Neutrophil (primary cell): ENCODE data around the gene ZNF148.

Experiments
- H3K27ac ChIP-seq: fragments of 200-600 bp; sonication (generic); 2 replicates; pipeline ENCODE4 v1.5.1; 2016; ENCODE audit warnings: mild to moderate bottlenecking, moderate library complexity
- H3K27me3 ChIP-seq: fragments of 200-600 bp; sonication (generic); 2 replicates; pipeline ENCODE4 v1.6.0; 2016; ENCODE audit warnings: mild to moderate bottlenecking
- H3K36me3 ChIP-seq: fragments of 200-600 bp; sonication (generic); 2 replicates; pipeline ENCODE4 v1.5.1; 2017
- H3K4me1 ChIP-seq, 2 experiments: fragments of 200-600 bp in 1 of 2; sonication (generic) in 1 of 2; 1 replicate in 1 of 2; 2 replicates in 1 of 2; pipeline versions ENCODE4 v1.5.1 to v1.6.1; 2013 to 2016; ENCODE audit warnings: low read depth in 1 of 2, low read length in 1 of 2, mild to moderate bottlenecking in 1 of 2, moderate library complexity in 1 of 2; ENCODE audit not compliant: control insufficient read depth in 1 of 2, insufficient read depth in 1 of 2
- H3K4me3 ChIP-seq, 2 experiments: fragments of 200-600 bp in 1 of 2; sonication (generic) in 1 of 2; 1 replicate in 1 of 2; 2 replicates in 1 of 2; pipeline ENCODE4 v1.5.1; 2013 to 2016; ENCODE audit warnings: low read depth in 1 of 2, low read length in 1 of 2, mild to moderate bottlenecking in 1 of 2, moderate library complexity in 1 of 2
- H3K9me3 ChIP-seq: fragments of 200-600 bp; sonication (generic); 2 replicates; pipeline ENCODE4 v1.5.1; 2016
- TF ChIP-seq, protein P1 (sequence below): fragments of 200-600 bp; sonication (generic); IDR thresholded peaks from 2 replicates; pipeline ENCODE4 v1.5.1; 2016; ENCODE audit warnings: antibody characterized with exemption

The ZNF148 gene

DNA sequence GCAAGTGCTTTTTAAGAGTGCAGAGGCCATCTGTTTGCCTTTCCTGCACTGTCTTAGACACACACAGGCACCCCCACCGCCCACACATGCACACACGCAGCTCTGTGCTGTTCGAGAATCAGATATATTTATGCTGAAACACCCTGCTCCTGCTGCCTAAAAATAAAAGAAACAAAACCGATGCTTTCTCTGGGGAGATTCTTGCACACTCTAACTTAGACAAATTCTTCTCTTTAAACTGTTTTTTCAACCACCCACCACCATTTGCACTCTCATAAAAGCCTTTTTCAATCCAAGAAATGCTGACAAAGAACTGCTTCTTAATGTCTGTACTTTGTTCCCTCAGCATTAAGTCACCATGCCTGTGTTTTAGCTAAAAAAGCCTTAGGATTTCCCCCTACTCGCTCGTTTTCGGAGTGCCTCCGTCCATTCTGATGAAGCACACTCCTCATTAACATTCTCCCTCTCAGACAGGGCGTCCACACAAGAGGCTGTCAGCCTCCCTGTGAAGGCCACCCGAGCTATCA is 188.8 kb downstream of the ZNF148 start:
- no peak overlapping the region for H3K4me3 ChIP-seq

DNA sequence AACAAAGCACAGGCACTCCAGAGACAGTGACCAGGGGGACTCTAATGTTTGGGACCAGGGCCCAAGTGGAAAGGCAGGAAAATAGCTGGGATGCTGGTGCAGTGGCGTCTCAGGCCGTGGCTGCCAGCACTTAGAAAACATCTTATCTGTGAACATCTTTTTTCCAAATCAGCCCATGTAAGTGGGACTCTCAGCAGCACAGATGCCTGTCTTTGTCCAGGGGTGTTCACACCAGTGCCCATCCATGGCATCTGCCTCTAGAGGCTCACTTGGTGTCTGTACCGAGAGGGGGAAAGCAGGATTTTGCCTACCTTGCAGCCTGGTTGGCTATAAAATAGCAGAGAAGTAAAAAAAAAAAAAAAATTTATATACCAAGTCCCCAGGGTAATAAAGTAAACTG is 189.3 kb downstream of the ZNF148 start:
- TF ChIP-seq, protein P1, sequence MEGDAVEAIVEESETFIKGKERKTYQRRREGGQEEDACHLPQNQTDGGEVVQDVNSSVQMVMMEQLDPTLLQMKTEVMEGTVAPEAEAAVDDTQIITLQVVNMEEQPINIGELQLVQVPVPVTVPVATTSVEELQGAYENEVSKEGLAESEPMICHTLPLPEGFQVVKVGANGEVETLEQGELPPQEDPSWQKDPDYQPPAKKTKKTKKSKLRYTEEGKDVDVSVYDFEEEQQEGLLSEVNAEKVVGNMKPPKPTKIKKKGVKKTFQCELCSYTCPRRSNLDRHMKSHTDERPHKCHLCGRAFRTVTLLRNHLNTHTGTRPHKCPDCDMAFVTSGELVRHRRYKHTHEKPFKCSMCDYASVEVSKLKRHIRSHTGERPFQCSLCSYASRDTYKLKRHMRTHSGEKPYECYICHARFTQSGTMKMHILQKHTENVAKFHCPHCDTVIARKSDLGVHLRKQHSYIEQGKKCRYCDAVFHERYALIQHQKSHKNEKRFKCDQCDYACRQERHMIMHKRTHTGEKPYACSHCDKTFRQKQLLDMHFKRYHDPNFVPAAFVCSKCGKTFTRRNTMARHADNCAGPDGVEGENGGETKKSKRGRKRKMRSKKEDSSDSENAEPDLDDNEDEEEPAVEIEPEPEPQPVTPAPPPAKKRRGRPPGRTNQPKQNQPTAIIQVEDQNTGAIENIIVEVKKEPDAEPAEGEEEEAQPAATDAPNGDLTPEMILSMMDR = no peak
- peaks cover 3% of the 10 kb centered on the region for H3K27me3 ChIP-seq
- no peak overlapping the region for H3K27ac ChIP-seq
- H3K9me3 ChIP-seq = no peaks in the 10 kb centered on the region
- H3K36me3 ChIP-seq = no peaks in the 10 kb centered on the region
- H3K4me1 ChIP-seq = no peaks in the 10 kb centered on the region
- H3K4me3 ChIP-seq = no peak overlapping the region

More for the DNA sequence above, 188.8 kb downstream of the ZNF148 start:
- no peaks in the 10 kb centered on the region for H3K4me1 ChIP-seq
- H3K36me3 ChIP-seq = no peaks in the 10 kb centered on the region
- no peak overlapping the region for H3K27ac ChIP-seq
- TF ChIP-seq, protein P1 = no peak
- no peaks in the 10 kb centered on the region for H3K9me3 ChIP-seq
- H3K27me3 ChIP-seq = peaks cover 3% of the 10 kb centered on the region

DNA sequence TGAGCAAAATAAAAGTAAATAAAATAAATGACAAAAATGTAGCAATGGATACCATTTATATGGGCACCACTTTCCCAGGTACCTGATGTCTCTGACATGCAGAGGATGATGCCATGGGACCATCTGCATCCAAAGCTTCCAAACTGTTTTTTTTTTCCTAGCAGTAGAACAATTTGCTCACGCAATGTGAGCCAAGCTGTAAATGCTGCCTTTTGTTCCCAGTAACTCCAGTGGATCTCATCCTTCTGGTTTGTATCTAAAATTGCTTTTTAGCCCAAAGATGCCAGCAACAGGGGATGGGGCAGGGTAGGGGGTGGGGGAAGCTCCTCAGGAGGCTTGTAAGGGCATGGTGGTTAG is 195.3 kb downstream of the ZNF148 start:
- no peak overlapping the region for H3K27ac ChIP-seq
- TF ChIP-seq, protein P1 = no peak

DNA sequence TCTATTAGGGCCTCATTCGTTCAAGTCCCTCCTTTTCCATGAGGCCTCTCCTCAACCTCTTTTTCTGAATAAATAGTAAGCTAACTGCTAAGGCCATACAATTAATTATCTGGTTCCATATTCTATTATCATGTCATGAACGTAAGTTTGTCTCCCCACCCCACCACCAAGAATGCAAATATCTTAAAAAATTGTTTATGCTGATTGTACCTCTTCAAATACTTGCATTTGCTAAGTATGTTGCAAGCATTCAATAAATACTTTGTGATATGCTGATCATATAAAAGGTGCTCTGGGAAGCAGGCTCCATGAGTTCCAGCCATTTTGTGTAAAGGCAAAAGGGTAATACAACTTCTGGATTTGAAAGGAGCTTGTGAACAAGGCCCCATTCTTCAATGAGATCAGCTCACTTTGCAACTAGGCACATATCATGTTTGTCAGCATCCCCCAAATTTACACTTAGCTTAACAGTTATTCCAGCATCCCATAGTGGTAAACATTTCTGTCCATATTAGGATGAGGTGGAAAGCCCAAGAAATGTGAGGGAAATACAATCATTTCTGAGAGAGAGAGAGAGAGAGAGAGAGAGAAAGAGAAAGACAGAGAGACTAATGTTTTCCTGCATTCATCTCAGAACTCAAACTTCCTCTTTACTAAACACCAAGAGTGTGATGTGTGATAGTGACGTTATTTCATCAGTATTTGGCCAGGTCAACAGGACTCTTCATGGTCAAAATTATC is 195.8 kb downstream of the ZNF148 start:
- TF ChIP-seq, protein P1 = no peak
- no peaks in the 10 kb centered on the region for H3K36me3 ChIP-seq

More for the DNA sequence above, 195.3 kb downstream of the ZNF148 start:
- Histone ChIP-seq H3K4me1 (no peaks in the 10 kb centered on the region), H3K4me3 (no peak overlapping the region), H3K27me3 (no peaks in the 10 kb centered on the region), H3K36me3 (no peaks in the 10 kb centered on the region), H3K9me3 (no peaks in the 10 kb centered on the region)

DNA sequence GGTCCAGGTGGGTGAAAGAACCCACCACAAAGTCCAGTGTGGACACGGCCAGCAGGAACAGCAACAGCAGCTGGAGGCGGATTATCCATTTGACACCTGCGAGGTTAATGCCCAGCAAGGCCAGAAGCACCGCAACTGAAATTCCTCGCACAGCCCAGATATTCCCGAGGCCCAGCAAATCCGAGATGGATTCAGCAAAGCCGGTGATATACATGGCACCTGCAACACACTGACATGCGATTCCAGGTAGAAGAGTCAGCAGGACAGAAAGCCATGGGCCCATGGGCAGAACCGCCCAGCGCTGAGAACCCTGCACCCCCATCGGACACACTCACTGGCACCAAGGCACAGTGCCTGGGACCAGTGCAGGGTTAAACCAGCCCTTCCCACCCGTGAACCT is 197.4 kb downstream of the ZNF148 start:
- TF ChIP-seq, protein P1 = no peak
- Histone ChIP-seq H3K4me1 (no peaks in the 10 kb centered on the region), H3K27ac (no peak overlapping the region), H3K36me3 (no peaks in the 10 kb centered on the region), H3K4me3 (no peak overlapping the region), H3K9me3 (no peaks in the 10 kb centered on the region), H3K27me3 (no peaks in the 10 kb centered on the region)

More for the DNA sequence above, 195.8 kb downstream of the ZNF148 start:
- no peaks in the 10 kb centered on the region for H3K4me1 ChIP-seq
- no peaks in the 10 kb centered on the region for H3K27me3 ChIP-seq
- no peaks in the 10 kb centered on the region for H3K9me3 ChIP-seq
- no peak overlapping the region for H3K4me3 ChIP-seq
- H3K27ac ChIP-seq = no peak overlapping the region
